ENCODE data around the gene RNF213. TPM values are rescaled to one million over a fixed set of nuclear protein-coding genes. Genes with fewer than 3 reads are reported as not detected.
"Not testable (repeated sequence)": the region's sequence is repeated elsewhere in the genome, so short reads cannot be mapped to it uniquely, and the experiment has no call there.

RNF213 gene
- total RNA-seq, 1 experiment from 2014 or later: 179 TPM

GRCh38 chr17:80257716-80258213 lies 2.9 kb upstream of the RNF213 start:
- no TSS peak for BruUV-seq (replicated peaks)
- Histone ChIP-seq H3K4me3 (no peak overlapping the region), H3F3A (ENCODE audit: insufficient read depth, low read depth) (peaks cover 17% of the 10 kb centered on the region), H3K9me2 (ENCODE audit: insufficient read depth) (no peaks in the 10 kb centered on the region), H3K36me3 (ENCODE audit: low read depth) (no peaks in the 10 kb centered on the region), H3K4me2 (no peak overlapping the region), H3K79me2 (ENCODE audit: low read depth) (peaks cover 10% of the 10 kb centered on the region; the same call in 1 of the 2 replicates), H3K27me3 (ENCODE audit: insufficient read depth, low read depth) (no peaks in the 10 kb centered on the region), H3K4me1 (replicated peaks; ENCODE audit: insufficient read depth) (peaks cover 42% of the 10 kb centered on the region), H3K27ac (no peak overlapping the region), H3K9me3 (ENCODE audit: insufficient read depth, low read depth) (no peaks in the 10 kb centered on the region), H4K20me1 (ENCODE audit: insufficient read depth) (no peaks in the 10 kb centered on the region), H2AFZ (no peak overlapping the region)
- no peak for TF ChIP-seq CTCF (conservative IDR thresholded peaks at IDR 0.05)
- TF ChIP-seq EZH2 (IDR thresholded peaks at IDR 0.05; ENCODE audit: low read depth): no peak
- intact Hi-C loops (cut with micrococcal nuclease; ENCODE audit: unreplicated experiment): no loop called here
- ChIA-PET POLR2A (ENCODE audit: unreplicated experiment) (no interaction called here), CTCF (no interaction called here)
- no peak for DNase-seq

- DNase-seq; POLR2A ChIA-PET (ENCODE audit: unreplicated experiment); BruUV-seq (replicated peaks); H2AFZ ChIP-seq; H3K27me3 ChIP-seq (ENCODE audit: insufficient read depth, low read depth); H3K79me2 ChIP-seq (ENCODE audit: low read depth); CTCF ChIA-PET; H3K27ac ChIP-seq; H4K20me1 ChIP-seq (ENCODE audit: insufficient read depth); H3K9me2 ChIP-seq (ENCODE audit: insufficient read depth); H3K36me3 ChIP-seq (ENCODE audit: low read depth); intact Hi-C loops (cut with micrococcal nuclease; ENCODE audit: unreplicated experiment); H3K4me2 ChIP-seq; H3K4me3 ChIP-seq; H3K9me3 ChIP-seq (ENCODE audit: insufficient read depth, low read depth): not testable (repeated sequence)
- Histone ChIP-seq H3K4me1 (replicated peaks; ENCODE audit: insufficient read depth) (peaks cover 40% of the 10 kb centered on the region), H3F3A (ENCODE audit: insufficient read depth, low read depth) (peaks cover 17% of the 10 kb centered on the region)
Observed at GRCh38 chr17:80258296-80258695, 2.4 kb upstream of the RNF213 start.

- H3K4me2 ChIP-seq: peak overlapping the region; percentile 78
- no peaks in the 10 kb centered on the region for H3K27me3 ChIP-seq (ENCODE audit: insufficient read depth, low read depth)
- BruUV-seq (replicated peaks): TSS peak; percentile 89
- intact Hi-C loops (cut with micrococcal nuclease; ENCODE audit: unreplicated experiment): no loop called here
- H3K4me3 ChIP-seq: peak overlapping the region; percentile 66
- H3K9me2 ChIP-seq (ENCODE audit: insufficient read depth): no peaks in the 10 kb centered on the region
- no peaks in the 10 kb centered on the region for H3K36me3 ChIP-seq (ENCODE audit: low read depth)
- H3K27ac ChIP-seq: peak overlapping the region; percentile 76
- peaks cover 13% of the 10 kb centered on the region for H3F3A ChIP-seq (ENCODE audit: insufficient read depth, low read depth)
- no peaks in the 10 kb centered on the region for H4K20me1 ChIP-seq (ENCODE audit: insufficient read depth)
- no peak for DNase-seq
- H2AFZ ChIP-seq: peak overlapping the region; percentile 66; the same call in 1 of the 2 replicates
- ChIA-PET POLR2A (ENCODE audit: unreplicated experiment) (interaction anchor here (0.6 kb wide), 1 partner anchor 28 kb away, joined by 50 read pairs; no protein-coding TSS in a partner anchor), CTCF (no interaction called here)
- peaks cover 10% of the 10 kb centered on the region; the same call in 1 of the 2 replicates for H3K79me2 ChIP-seq (ENCODE audit: low read depth)
- peaks cover 27% of the 10 kb centered on the region for H3K4me1 ChIP-seq (replicated peaks; ENCODE audit: insufficient read depth)
- H3K9me3 ChIP-seq (ENCODE audit: insufficient read depth, low read depth): no peaks in the 10 kb centered on the region
- TF ChIP-seq CTCF (conservative IDR thresholded peaks at IDR 0.05) (no peak), EZH2 (IDR thresholded peaks at IDR 0.05; ENCODE audit: low read depth) (no peak)
Observed at GRCh38 chr17:80259457-80260068, 1.1 kb upstream of the RNF213 start.

Measured in PC-9 (cell line).